ENCODE measurements around the gene ZBTB8B. TPM values are rescaled to one million over a fixed set of nuclear protein-coding genes. Genes with fewer than 3 reads are reported as not detected.

Gene ZBTB8B
- total RNA-seq, 1 donor from 2014 or later, result 3.4 TPM

DNA sequence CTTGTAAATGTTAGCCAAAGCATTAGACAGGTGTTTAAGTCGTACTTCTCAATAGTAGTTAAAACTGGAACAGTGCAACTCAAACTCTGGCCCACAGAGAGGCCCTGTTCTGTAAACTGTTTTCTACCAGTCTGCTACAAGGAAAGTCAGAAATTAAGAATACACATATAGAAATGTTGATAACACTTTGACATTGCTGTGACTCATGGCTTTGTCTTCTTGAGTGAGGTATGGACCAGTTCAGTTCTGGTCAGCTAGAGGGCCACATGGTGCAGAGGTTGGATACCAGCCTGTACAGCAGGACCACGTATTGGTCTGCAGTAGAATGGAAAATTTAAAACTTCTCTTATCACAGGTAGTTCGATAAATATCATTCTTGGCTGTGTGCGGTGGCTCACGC is 22.3 kb downstream of the ZBTB8B start:
- Mint-ChIP-seq H3K36me3 (peaks cover 26% of the 10 kb centered on the region), H3K27ac (peak overlapping the region; percentile 68), H3K9me3 (no peaks in the 10 kb centered on the region), H3K4me3 (no peak overlapping the region), H3K27me3 (ENCODE audit: low read depth) (no peaks in the 10 kb centered on the region), H3K4me1 (peaks cover 36% of the 10 kb centered on the region)
- DNase-seq (ENCODE audit: low spot score in 2 of 2, unreplicated experiment in 2 of 2), result no peak
- no peak for TF ChIP-seq CTCF (IDR thresholded peaks at IDR 0.05; ENCODE audit: unreplicated experiment)

DNA sequence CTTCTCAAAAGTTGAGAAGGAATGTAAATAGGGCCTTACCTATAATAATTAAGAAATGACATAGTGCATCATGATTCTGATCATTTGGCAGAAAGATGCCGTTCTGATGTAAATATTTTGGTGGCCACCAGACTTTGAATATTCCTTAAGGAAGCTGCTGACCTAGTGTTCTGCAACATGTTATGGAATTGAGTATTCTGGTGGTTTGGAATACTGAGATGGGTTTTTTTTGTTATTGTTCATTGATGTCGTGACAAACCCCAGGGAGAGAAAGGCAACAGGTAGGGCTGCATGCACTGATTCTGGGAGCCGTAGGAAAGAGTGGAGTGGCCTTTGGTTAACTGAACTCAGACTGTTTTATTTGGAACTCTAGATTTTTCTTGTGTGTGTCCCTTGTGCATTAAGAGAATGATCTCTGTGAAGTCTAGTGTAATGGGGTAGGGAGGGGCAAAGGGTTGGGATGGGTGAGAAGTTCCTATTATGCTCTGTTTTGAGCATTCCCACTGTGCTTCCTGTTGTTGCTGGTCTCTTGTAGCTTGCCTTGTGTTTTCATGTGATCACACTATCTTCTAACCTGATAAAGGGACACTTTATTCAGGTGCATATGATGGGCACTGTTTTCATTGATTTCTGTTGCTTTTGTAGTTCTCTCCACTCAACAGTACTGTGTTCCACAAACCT is 25.0 kb downstream of the ZBTB8B start:
- no peaks in the 10 kb centered on the region for H3K9me3 Mint-ChIP-seq
- H3K27ac Mint-ChIP-seq, result peak overlapping the region; percentile 74
- no peak for TF ChIP-seq CTCF (IDR thresholded peaks at IDR 0.05; ENCODE audit: unreplicated experiment)
- H3K36me3 Mint-ChIP-seq, result peaks cover 17% of the 10 kb centered on the region
- H3K4me3 Mint-ChIP-seq, result no peak overlapping the region
- H3K4me1 Mint-ChIP-seq, result peaks cover 49% of the 10 kb centered on the region
- no peaks in the 10 kb centered on the region for H3K27me3 Mint-ChIP-seq (ENCODE audit: low read depth)
- no peak for DNase-seq (ENCODE audit: low spot score in 2 of 2, unreplicated experiment in 2 of 2)

DNA sequence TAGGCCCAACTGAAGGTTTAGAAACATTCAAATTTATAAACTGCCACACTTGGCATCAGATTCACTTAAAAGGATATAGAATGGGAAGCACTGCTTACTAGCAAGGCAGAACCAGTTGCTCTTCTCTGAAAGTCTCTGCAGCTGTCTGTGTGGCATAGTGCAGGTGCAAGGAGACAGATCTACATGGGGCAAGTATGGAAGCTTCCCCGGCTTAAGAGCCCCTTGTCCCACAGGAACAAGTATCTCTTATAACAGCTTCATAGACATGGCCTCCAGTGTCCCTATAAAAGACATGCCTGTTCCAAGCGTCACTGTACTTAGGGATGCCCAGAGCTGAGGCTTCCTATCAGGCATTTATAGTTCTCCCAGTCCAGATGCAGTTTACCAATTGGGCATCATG is 26.5 kb downstream of the ZBTB8B start:
- Mint-ChIP-seq H3K4me3 (no peak overlapping the region), H3K27me3 (ENCODE audit: low read depth) (no peaks in the 10 kb centered on the region), H3K27ac (peak overlapping the region; percentile 19), H3K4me1 (peaks cover 47% of the 10 kb centered on the region), H3K9me3 (no peaks in the 10 kb centered on the region), H3K36me3 (peaks cover 10% of the 10 kb centered on the region)
- TF ChIP-seq CTCF (IDR thresholded peaks at IDR 0.05; ENCODE audit: unreplicated experiment), result no peak
- no peak for DNase-seq (ENCODE audit: low spot score in 2 of 2, unreplicated experiment in 2 of 2)

GRCh38 chr1:32494196-32494595 is 29.3 kb downstream of the ZBTB8B start:
- H3K4me1 Mint-ChIP-seq, result peaks cover 51% of the 10 kb centered on the region
- H3K4me3 Mint-ChIP-seq, result no peak overlapping the region
- H3K36me3 Mint-ChIP-seq, result peaks cover under 1% of the 10 kb centered on the region
- no peak for DNase-seq (ENCODE audit: low spot score in 2 of 2, unreplicated experiment in 2 of 2)
- peak overlapping the region; percentile 90 for H3K27ac Mint-ChIP-seq
- H3K27me3 Mint-ChIP-seq (ENCODE audit: low read depth), result no peaks in the 10 kb centered on the region
- no peak for TF ChIP-seq CTCF (IDR thresholded peaks at IDR 0.05; ENCODE audit: unreplicated experiment)
- H3K9me3 Mint-ChIP-seq, result no peaks in the 10 kb centered on the region

- Mint-ChIP-seq H3K9me3 (no peaks in the 10 kb centered on the region), H3K4me1 (peaks cover 51% of the 10 kb centered on the region), H3K4me3 (peak overlapping the region; percentile 7), H3K36me3 (no peaks in the 10 kb centered on the region), H3K27me3 (ENCODE audit: low read depth) (no peaks in the 10 kb centered on the region), H3K27ac (peak overlapping the region; percentile 99)
- DNase-seq (ENCODE audit: low spot score in 2 of 2, unreplicated experiment in 2 of 2), result no peak
- no peak for TF ChIP-seq CTCF (IDR thresholded peaks at IDR 0.05; ENCODE audit: unreplicated experiment)
These were observed 30.0 kb downstream of the ZBTB8B start for GRCh38 chr1:32494711-32495337.

Measured in mesothelial cell of epicardium (in vitro differentiated cells).